NCI-H2227 treated with DMSO at 0.1 percent for 48 hours (cell line): ENCODE results near the gene SYNPR.

Source experiments
- DNase-seq: peaks from one replicate; lab custom pipeline; 2025; lab: John Stamatoyannopoulos, UW

SYNPR gene

DNA sequence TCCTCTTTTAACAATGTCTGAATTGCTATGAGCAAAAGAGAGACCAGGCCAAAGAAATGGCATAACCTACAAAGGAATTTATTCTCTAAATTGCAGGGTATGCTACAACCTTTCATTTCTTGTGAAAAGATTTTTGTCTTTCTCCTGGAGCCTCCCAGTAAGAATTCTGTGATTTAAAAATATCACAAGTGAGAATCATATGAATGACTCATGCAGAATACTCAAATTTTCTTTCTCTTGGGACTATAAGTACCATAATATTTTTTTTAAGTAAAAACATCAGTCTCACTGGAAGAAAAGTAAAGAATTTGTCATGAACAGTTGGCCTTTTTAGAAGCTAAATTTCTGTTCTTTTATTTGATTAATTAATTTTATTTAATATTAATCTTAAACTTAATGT is 26.3 kb downstream of the SYNPR start:
- no peak for DNase-seq

DNA sequence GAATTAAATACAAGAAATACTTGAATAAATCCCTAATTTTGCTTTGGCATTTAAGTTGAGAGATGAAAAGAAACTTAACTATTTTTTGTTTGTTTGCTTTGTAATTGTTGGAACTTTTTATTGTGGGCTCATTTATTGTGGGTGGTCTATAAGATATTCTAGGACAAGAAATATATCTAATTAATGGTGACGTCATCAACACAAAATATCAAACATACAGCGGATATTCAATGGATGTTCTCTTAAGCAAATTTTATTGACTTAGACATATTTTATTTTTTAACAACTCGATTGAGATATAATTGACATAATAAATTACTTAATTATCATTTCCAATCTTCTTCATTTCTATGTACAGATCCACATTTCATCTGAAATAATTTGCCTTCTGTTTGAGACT is 30.0 kb downstream of the SYNPR start:
- DNase-seq: no peak

DNA sequence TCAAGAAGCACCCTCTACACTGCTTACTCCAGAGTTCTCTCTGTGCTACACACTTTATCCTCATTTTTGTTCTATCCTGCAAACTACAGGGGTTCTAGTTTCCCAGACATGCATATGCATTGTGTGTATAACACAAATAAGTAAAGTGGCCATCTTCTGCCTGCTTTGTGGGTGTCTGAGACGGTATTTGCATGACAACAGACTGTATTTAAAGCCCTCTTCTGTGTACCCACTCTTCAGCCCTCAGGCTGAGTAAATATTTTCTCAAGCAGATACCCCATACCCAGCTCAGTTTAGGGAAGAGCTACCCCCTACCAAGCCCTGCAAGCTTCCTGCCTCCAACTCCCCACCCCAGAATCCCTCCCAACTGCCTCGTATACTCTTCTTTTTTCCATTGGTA is 31.7 kb downstream of the SYNPR start:
- DNase-seq: no peak

GRCh38 chr3:63323766-63324165 is 45.7 kb downstream of the SYNPR start:
- DNase-seq: no peak

- DNase-seq: no peak
These were observed 46.5 kb downstream of the SYNPR start for GRCh38 chr3:63324621-63325020.

GRCh38 chr3:63325386-63325785 is 47.3 kb downstream of the SYNPR start:
- no peak for DNase-seq

DNA sequence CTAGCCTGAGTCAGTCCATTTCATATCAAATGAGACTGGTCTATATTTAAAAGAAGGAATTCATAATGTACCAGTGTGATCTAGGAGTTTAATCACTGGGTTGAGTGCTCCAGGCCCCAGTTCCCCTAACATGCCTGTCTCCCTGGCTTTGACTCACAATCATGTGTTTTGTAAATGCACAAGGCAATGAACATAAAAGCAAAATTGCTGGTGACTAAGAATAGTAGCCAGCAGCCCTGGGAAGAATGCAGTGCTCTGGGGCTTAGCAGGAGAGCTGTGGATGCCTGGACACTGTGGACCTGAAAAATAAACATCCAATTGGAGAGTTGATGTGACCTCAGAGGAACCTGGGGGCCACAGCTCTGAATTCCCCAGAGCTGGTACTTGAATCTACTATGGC is 50.3 kb downstream of the SYNPR start:
- DNase-seq: peak; percentile 27

DNA sequence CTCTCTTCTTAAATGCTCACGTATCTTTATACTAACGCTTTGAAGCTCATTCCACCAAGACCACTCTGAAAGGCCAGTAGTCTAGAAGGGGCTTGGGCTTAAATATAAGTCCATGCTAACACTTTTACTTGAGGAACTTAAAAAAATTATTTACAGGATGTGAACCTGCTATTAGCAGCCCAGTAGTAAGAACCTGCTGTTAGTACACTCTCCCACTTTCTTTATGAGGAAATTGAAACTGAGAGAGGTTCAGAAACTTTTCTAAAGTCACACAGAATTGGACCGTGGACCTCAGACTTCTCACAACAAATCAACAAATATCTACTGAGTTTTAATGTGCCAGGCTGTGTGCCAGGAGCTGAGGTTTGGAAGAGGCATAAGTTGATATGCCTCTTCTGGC is 53.4 kb downstream of the SYNPR start:
- DNase-seq: no peak

GRCh38 chr3:63333815-63334214 is 55.7 kb downstream of the SYNPR start:
- no peak for DNase-seq

DNA sequence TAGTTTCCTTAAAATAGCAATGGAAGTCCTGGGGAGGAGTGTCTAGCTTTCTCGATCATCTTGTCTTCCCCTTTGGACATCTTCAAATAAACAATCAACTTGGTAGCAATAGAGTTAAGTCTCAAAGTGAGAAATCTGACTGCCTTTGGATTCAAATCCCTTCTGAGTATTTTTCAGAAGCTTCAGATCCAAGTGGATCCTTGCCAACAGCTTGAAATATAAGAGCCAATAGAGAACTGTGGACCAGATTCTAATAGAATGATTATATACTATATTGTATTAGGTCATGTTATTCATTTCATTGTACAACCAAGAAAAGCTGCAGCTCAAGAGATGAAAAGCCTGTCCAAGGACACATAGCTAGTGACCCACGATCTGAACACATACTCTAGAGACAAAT is 60.2 kb downstream of the SYNPR start:
- no peak for DNase-seq

DNA sequence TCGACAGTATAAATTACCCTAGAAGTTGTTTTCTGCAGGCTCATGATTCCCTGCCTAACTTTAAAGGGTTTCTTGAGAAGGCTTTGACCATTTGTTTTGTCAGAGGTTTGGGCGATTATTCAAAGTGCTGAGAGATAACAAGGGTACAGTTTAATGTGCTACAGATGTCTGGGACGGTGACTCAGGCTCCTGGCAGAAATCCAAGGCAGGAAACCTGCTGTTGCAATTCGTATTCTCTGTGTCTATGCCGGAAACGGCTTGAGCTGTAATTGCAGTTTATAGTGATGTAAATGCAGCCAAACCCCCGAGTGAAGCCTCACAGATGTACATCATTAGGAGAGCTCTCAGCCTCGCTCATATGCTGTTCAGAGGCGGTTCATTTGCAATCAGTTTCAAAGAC is 65.6 kb downstream of the SYNPR start:
- DNase-seq: peak; percentile 92

DNA sequence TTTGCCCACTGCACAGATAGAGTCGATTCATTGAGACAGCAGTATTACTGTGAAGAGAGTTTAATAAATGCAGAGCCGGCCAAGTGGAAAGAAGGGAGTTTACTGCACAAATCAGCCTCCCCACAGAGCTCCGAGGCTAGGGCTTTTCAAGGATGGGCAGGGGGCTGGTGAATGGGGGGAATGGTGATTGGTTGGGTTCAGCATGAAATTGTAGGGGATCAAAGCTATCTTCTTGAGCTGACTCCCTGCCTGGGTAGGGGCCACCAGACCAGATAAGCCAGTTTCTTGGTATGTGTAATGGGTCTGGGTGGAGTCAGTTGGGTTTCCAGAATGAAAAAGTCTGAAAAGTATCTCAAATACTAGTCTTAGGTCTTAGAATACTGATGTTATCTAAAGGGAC is 66.6 kb downstream of the SYNPR start:
- DNase-seq: peak; percentile 50

DNA sequence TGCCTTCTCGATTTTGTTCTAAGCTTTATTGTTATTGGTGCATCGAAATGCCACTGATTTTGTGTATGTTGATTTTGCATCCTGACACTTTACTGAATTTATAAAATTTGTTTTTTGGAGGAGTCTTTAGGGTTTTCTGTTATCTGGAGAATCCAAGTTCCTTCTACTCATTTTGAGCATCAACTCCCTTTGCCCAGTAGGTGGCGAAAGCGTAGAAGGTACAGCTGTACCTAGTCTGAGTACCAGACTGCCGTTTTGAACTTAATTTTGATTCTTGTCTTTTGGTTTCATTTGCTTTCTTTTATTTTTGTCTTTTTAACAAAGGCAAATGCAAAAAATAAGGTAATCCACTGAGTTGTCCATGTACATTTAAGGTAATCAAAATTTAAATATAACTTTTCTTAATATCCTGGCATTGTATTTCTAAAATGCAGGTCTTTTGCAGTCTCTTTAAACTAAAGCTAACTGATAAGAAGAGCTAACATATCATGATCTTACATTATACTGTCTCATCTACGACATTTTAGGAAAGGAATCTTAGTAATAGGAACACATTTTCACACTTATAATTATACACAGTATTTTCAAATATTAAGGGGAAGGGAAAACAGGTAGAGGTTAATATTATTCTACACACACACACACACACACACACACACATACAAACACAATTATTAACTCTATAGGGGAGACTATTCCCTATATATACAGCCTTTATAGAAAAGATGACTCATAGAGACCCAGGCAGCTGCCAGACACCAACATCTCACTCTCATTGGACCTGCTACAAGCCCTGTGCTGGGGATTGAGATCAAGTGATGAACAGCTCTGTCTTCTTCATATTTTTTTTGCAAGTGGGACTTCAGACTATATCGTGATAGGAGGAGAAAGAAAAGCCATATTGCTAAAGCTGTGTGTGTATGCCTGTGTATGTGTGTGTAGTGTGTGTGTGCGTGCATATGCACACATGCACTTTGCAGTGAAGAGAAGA is 71.8 kb downstream of the SYNPR start:
- DNase-seq: peak; percentile 26

GRCh38 chr3:63351159-63352007 is 73.3 kb downstream of the SYNPR start:
- DNase-seq: peak; percentile 28

DNA sequence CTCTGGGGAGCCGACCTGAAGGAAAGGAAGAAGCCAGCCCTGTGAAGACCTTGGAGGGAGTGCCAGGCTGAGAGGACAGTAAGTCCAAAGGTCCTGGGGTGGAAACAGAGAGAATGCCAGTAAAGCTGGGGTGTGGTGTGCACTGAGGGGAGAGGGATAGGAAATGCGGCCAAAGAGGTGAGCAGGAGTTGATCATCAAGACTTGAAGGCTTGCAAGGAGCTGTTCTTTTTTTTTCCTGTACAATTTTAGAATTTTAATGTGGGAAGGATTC is 73.8 kb downstream of the SYNPR start:
- DNase-seq: no peak

- DNase-seq: no peak
These were observed 75.3 kb downstream of the SYNPR start for GRCh38 chr3:63353383-63353782.

GRCh38 chr3:63354160-63354559 is 76.1 kb downstream of the SYNPR start:
- peak; percentile 11 for DNase-seq

DNA sequence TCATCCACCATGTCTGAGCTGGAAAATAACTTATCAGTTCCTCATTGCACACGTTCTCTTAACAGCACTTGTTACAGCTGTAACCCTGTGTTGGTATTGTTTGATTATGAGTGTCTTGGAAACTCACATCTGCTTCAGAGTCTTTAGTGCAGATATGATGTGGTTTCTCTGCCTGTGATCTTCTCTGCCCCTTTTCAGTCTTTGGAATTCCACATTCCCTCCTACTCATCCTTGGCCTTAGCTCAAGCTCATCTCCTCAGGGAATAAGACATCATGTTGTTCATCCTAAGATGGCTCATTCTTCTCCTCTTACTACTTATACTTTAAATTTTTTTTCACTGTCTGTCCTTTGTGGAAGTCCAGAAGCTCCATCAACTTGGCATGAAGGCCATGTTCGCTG is 77.7 kb downstream of the SYNPR start:
- no peak for DNase-seq

GRCh38 chr3:63364495-63364894 is 86.4 kb downstream of the SYNPR start:
- no peak for DNase-seq

GRCh38 chr3:63364910-63365309 is 86.8 kb downstream of the SYNPR start:
- no peak for DNase-seq

DNA sequence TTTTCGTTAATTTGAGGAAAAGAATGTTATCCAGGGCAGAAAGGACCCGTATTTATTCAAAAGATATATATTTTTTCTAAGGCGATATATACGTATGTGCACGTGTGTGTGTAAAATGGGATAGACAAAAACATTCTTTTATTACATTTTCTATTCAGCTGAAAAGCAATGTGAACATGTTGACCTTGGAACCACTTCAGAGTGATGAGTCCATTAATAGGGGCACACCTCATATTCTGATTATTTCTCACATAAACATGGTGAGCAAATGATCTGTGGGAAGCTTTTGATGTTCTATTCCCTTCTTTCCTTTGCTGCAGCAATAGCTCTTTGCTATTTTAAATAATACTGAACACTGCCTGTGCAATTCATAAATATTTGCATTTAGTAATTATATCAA is 87.6 kb downstream of the SYNPR start:
- no peak for DNase-seq

DNA sequence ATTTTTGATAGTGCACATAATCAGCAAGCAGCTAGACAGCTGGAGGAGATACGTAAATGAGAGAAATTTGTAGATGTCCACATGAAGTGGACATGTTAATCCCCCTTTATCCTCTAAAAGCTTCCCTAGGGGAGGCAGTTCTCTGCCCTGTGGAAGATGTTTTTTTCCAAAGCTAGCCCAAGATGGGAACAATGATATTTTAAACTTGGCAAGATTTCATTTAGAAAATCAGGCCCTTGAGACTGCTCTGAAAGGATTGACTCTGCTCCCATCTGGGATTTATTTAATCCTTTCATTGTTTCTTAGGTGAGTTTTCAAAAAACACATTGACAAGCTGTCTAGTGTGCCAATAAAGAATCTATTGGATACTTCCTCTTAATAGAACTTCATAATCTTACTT is 92.0 kb downstream of the SYNPR start:
- no peak for DNase-seq

- DNase-seq: no peak
These were observed 104.9 kb downstream of the SYNPR start for GRCh38 chr3:63383040-63383439.
